Progenitor cell of endocrine pancreas (in vitro differentiated cells): ENCODE measurements around the gene ARSG. TPM values are rescaled to one million over a fixed set of nuclear protein-coding genes. Genes with fewer than 3 reads are reported as not detected.
"Not testable (repeated sequence)": the region's sequence is repeated elsewhere in the genome, so short reads cannot be mapped to it uniquely, and the experiment has no call there.

Experiments used
- DNase-seq: peaks from one replicate; pipeline ENCODE4 v3.0.0; 2021; ENCODE audit warnings: low spot score; ENCODE audit not compliant: unreplicated experiment
- H3K27ac Mint-ChIP-seq: 2 replicates; pipeline ENCODE4 v1.8.0; 2021; ENCODE audit warnings: mild to moderate bottlenecking, moderate library complexity, mixed read lengths
- H3K27me3 Mint-ChIP-seq: 2 replicates; pipeline ENCODE4 v1.8.0; 2021; ENCODE audit warnings: mixed read lengths
- H3K36me3 Mint-ChIP-seq: 2 replicates; pipeline ENCODE4 v1.8.0; 2022; ENCODE audit warnings: mixed read lengths; ENCODE audit not compliant: insufficient read depth
- H3K4me1 Mint-ChIP-seq: 2 replicates; pipeline ENCODE4 v1.8.0; 2021; ENCODE audit warnings: low read depth, mixed read lengths
- H3K4me3 Mint-ChIP-seq: 2 replicates; pipeline ENCODE4 v1.8.0; 2021; ENCODE audit warnings: low read depth, mild to moderate bottlenecking, moderate library complexity, mixed read lengths
- H3K9me3 Mint-ChIP-seq: 2 replicates; pipeline ENCODE4 v1.8.0; 2021; ENCODE audit warnings: low read depth, mixed read lengths
- CTCF ChIP-seq: fragments of 200-600 bp; sonication (generic); IDR thresholded peaks from one replicate; pipeline ENCODE4 v1.5.0; 2021; ENCODE audit warnings: antibody characterized with exemption, mild to moderate bottlenecking; ENCODE audit not compliant: unreplicated experiment
- total RNA-seq: library from RNA; stranded (reverse); gene quantifications from 2 replicates; pipeline ENCODE4 v1.2.1, GENCODE V29; 2021

ARSG gene
- total RNA-seq, 1 donor from 2014 or later = 2.6 TPM

GRCh38 chr17:68326681-68327080 is 35.4 kb downstream of the ARSG start:
- Mint-ChIP-seq H3K4me3 (no peak overlapping the region), H3K9me3 (peaks cover 3% of the 10 kb centered on the region), H3K4me1 (peaks cover 6% of the 10 kb centered on the region), H3K27me3 (no peaks in the 10 kb centered on the region), H3K27ac (no peak overlapping the region), H3K36me3 (peaks cover 2% of the 10 kb centered on the region)
- no peak for TF ChIP-seq CTCF
- no peak for DNase-seq

GRCh38 chr17:68327823-68328557 is 36.7 kb downstream of the ARSG start:
- no peak overlapping the region for H3K27ac Mint-ChIP-seq
- H3K36me3 Mint-ChIP-seq = peaks cover 4% of the 10 kb centered on the region
- no peaks in the 10 kb centered on the region for H3K27me3 Mint-ChIP-seq
- peaks cover 2% of the 10 kb centered on the region for H3K4me1 Mint-ChIP-seq
- TF ChIP-seq CTCF = no peak
- H3K4me3 Mint-ChIP-seq = no peak overlapping the region
- DNase-seq = no peak
- H3K9me3 Mint-ChIP-seq = peaks cover 6% of the 10 kb centered on the region

- Mint-ChIP-seq H3K4me1 (peaks cover 2% of the 10 kb centered on the region), H3K27me3 (no peaks in the 10 kb centered on the region), H3K9me3 (peaks cover 7% of the 10 kb centered on the region), H3K4me3 (no peak overlapping the region), H3K36me3 (peaks cover 4% of the 10 kb centered on the region), H3K27ac (no peak overlapping the region)
- TF ChIP-seq CTCF = no peak
- no peak for DNase-seq
These were observed 37.4 kb downstream of the ARSG start for GRCh38 chr17:68328676-68329075.

GRCh38 chr17:68329331-68329730 is 38.0 kb downstream of the ARSG start:
- peaks cover 2% of the 10 kb centered on the region for H3K4me1 Mint-ChIP-seq
- peaks cover 4% of the 10 kb centered on the region for H3K36me3 Mint-ChIP-seq
- no peak overlapping the region for H3K4me3 Mint-ChIP-seq
- no peak for DNase-seq
- no peaks in the 10 kb centered on the region for H3K27me3 Mint-ChIP-seq
- peaks cover 7% of the 10 kb centered on the region for H3K9me3 Mint-ChIP-seq
- no peak for TF ChIP-seq CTCF
- H3K27ac Mint-ChIP-seq = no peak overlapping the region

GRCh38 chr17:68331932-68332331 is 40.6 kb downstream of the ARSG start:
- not testable (repeated sequence) for H3K27ac Mint-ChIP-seq, H3K36me3 Mint-ChIP-seq, H3K27me3 Mint-ChIP-seq, DNase-seq, H3K4me3 Mint-ChIP-seq, H3K4me1 Mint-ChIP-seq, H3K9me3 Mint-ChIP-seq

GRCh38 chr17:68334393-68334792 is 43.1 kb downstream of the ARSG start:
- H3K36me3 Mint-ChIP-seq = peaks cover 6% of the 10 kb centered on the region

More at GRCh38 chr17:68334393-68334792, 43.1 kb downstream of the ARSG start:
- no peak for DNase-seq
- Mint-ChIP-seq H3K4me3 (no peak overlapping the region), H3K27me3 (no peaks in the 10 kb centered on the region), H3K9me3 (peaks cover 7% of the 10 kb centered on the region), H3K27ac (no peak overlapping the region), H3K4me1 (no peaks in the 10 kb centered on the region)
- TF ChIP-seq CTCF = no peak
